OCI-LY1 (cell line): ENCODE results near the gene CCNB3.

Source experiments
- H2AFZ ChIP-seq: fragments of 200-600 bp; sonication (generic), shearing (Covaris generic); 2 replicates; pipeline ENCODE4 v1.6.0; 2014; ENCODE audit warnings: antibody characterized with exemption, mild to moderate bottlenecking, low read length
- H3F3A ChIP-seq: fragments of 200-600 bp; sonication (generic), shearing (Covaris generic); 2 replicates; pipeline ENCODE4 v1.6.0; 2014; ENCODE audit warnings: mild to moderate bottlenecking, antibody characterized with exemption, low read length, moderate library complexity; ENCODE audit not compliant: insufficient read depth
- H3K27ac ChIP-seq: fragments of 200-600 bp; sonication (generic); 2 replicates; pipeline ENCODE4 v1.5.1; 2014; ENCODE audit warnings: low read length, mixed run types, mild to moderate bottlenecking, low read depth; ENCODE audit not compliant: poor library complexity, severe bottlenecking
- H3K27me3 ChIP-seq: fragments of 200-600 bp; sonication (generic); 2 replicates; pipeline ENCODE4 v1.6.0; 2014; ENCODE audit warnings: antibody characterized with exemption, mild to moderate bottlenecking, low read length, moderate library complexity; ENCODE audit not compliant: insufficient read depth
- H3K36me3 ChIP-seq: fragments of 200-600 bp; sonication (generic); 2 replicates; pipeline ENCODE4 v1.6.1; 2014; ENCODE audit warnings: mild to moderate bottlenecking, antibody characterized with exemption, low read length, moderate library complexity, mixed read lengths; ENCODE audit not compliant: insufficient read depth
- H3K4me1 ChIP-seq: fragments of 200-600 bp; sonication (generic); 2 replicates; pipeline ENCODE4 v1.5.1; 2014; ENCODE audit warnings: mild to moderate bottlenecking, low read length, moderate library complexity; ENCODE audit not compliant: insufficient read depth, severe bottlenecking
- H3K4me2 ChIP-seq: fragments of 200-600 bp; sonication (generic), shearing (Covaris generic); 2 replicates; pipeline ENCODE4 v1.6.1; 2014; ENCODE audit warnings: low read length
- H3K4me3 ChIP-seq: fragments of 200-600 bp; sonication (generic); 2 replicates; pipeline ENCODE4 v1.5.1; 2014; ENCODE audit warnings: low read length, low read depth, mild to moderate bottlenecking, mixed read lengths; ENCODE audit not compliant: poor library complexity, severe bottlenecking
- H3K79me2 ChIP-seq: fragments of 200-600 bp; shearing (Covaris generic); 2 replicates; pipeline ENCODE4 v1.6.1; 2016; ENCODE audit warnings: mixed run types, low read length, mixed read lengths; ENCODE audit not compliant: insufficient read depth
- H3K9ac ChIP-seq: fragments of 200-600 bp; sonication (generic), shearing (Covaris generic); 2 replicates; pipeline ENCODE4 v1.6.1; 2014; ENCODE audit warnings: mild to moderate bottlenecking, low read length, mixed read lengths
- H3K9me2 ChIP-seq: fragments of 200-600 bp; sonication (generic), shearing (Covaris generic); 2 replicates; pipeline ENCODE4 v1.6.1; 2014; ENCODE audit warnings: low read depth, mild to moderate bottlenecking, low read length, mixed read lengths
- H3K9me3 ChIP-seq: fragments of 200-600 bp; shearing (Covaris generic); 2 replicates; pipeline ENCODE4 v1.6.1; 2014; ENCODE audit warnings: low read length, mixed read lengths
- H4K20me1 ChIP-seq: fragments of 200-600 bp; sonication (generic), shearing (Covaris generic); 2 replicates; pipeline ENCODE4 v1.6.0; 2016; ENCODE audit warnings: mild to moderate bottlenecking, low read length; ENCODE audit not compliant: insufficient read depth
- CTCF ChIP-seq: fragments of 200-600 bp; sonication (generic), shearing (Covaris generic); IDR thresholded peaks from 2 replicates; pipeline ENCODE4 v1.5.1; 2017; ENCODE audit warnings: mild to moderate bottlenecking, antibody characterized with exemption, low read length, moderate library complexity, mixed read lengths
- EZH2 ChIP-seq: fragments of 200-600 bp; sonication (generic), shearing (Covaris generic); IDR thresholded peaks from 2 replicates; pipeline ENCODE4 v1.8.0; 2017; ENCODE audit warnings: borderline replicate concordance, mixed run types, mild to moderate bottlenecking, antibody characterized with exemption, low read length, moderate library complexity, mixed read lengths

The CCNB3 gene

GRCh38 chrX:50168241-50168687 lies 36.3 kb upstream of the CCNB3 start:
- H4K20me1 ChIP-seq = no peaks in the 10 kb centered on the region
- H3K9me3 ChIP-seq = no peaks in the 10 kb centered on the region
- no peaks in the 10 kb centered on the region for H3K79me2 ChIP-seq
- no peaks in the 10 kb centered on the region for H3K36me3 ChIP-seq
- no peak overlapping the region for H2AFZ ChIP-seq
- H3K27me3 ChIP-seq = no peaks in the 10 kb centered on the region
- no peak overlapping the region for H3K9ac ChIP-seq
- no peaks in the 10 kb centered on the region for H3F3A ChIP-seq
- no peak overlapping the region for H3K27ac ChIP-seq
- H3K9me2 ChIP-seq = no peaks in the 10 kb centered on the region
- H3K4me1 ChIP-seq = no peaks in the 10 kb centered on the region
- TF ChIP-seq CTCF (no peak), EZH2 (no peak)
- no peak overlapping the region for H3K4me2 ChIP-seq
- H3K4me3 ChIP-seq = no peak overlapping the region

- Histone ChIP-seq H3K36me3 (no peaks in the 10 kb centered on the region), H2AFZ (no peak overlapping the region), H3F3A (no peaks in the 10 kb centered on the region), H3K27me3 (no peaks in the 10 kb centered on the region), H3K4me2 (no peak overlapping the region), H3K79me2 (no peaks in the 10 kb centered on the region), H3K27ac (no peak overlapping the region), H3K9me2 (no peaks in the 10 kb centered on the region), H3K9me3 (no peaks in the 10 kb centered on the region), H3K4me3 (no peak overlapping the region), H3K9ac (no peak overlapping the region), H4K20me1 (no peaks in the 10 kb centered on the region), H3K4me1 (no peaks in the 10 kb centered on the region)
- TF ChIP-seq EZH2 = no peak
Measured at GRCh38 chrX:50169717-50170116, 34.8 kb upstream of the CCNB3 start.

GRCh38 chrX:50180073-50180940 lies 24.3 kb upstream of the CCNB3 start:
- no peaks in the 10 kb centered on the region for H4K20me1 ChIP-seq
- no peak overlapping the region for H3K27ac ChIP-seq
- no peaks in the 10 kb centered on the region for H3K36me3 ChIP-seq
- H3K79me2 ChIP-seq = no peaks in the 10 kb centered on the region
- H2AFZ ChIP-seq = no peak overlapping the region
- TF ChIP-seq EZH2 (no peak), CTCF (no peak)
- peaks cover 4% of the 10 kb centered on the region for H3K4me1 ChIP-seq
- no peaks in the 10 kb centered on the region for H3F3A ChIP-seq
- no peaks in the 10 kb centered on the region for H3K9me2 ChIP-seq
- no peaks in the 10 kb centered on the region for H3K9me3 ChIP-seq
- H3K9ac ChIP-seq = no peak overlapping the region
- no peak overlapping the region for H3K4me3 ChIP-seq
- no peak overlapping the region for H3K4me2 ChIP-seq
- H3K27me3 ChIP-seq = no peaks in the 10 kb centered on the region
